NCI-H226 (cell line): Measurements from ENCODE around the gene DOK1.

Experiments used
- DNase-seq: peaks from one replicate; pipeline ENCODE4 v3.0.0-alpha.2; 2015

The DOK1 gene

GRCh38 chr2:74525717-74526648 is 28.5 kb upstream of the DOK1 start, which contains the start of gene DQX1:
DQX1 (minus strand) TSS chr2:74526231; CDS start chr2:74525729, 502 bp downstream.
- no peak for DNase-seq

GRCh38 chr2:74526649-74527230 is 27.8 kb upstream of the DOK1 start:
- DNase-seq, result no peak

- no peak for DNase-seq
Measured at GRCh38 chr2:74527741-74528140, 26.8 kb upstream of the DOK1 start.

- DNase-seq, result no peak
Measured at GRCh38 chr2:74528600-74529356, 25.7 kb upstream of the DOK1 start.

- DNase-seq, result peak; percentile 100
Measured at GRCh38 chr2:74529357-74530238, 24.9 kb upstream of the DOK1 start, which contains the start of the genes AUP1 and HTRA2. AUP1 (minus strand) TSS chr2:74529706; CDS start chr2:74529629, 77 bp downstream. HTRA2 (plus strand) TSS chr2:74529933; CDS start chr2:74530007, 74 bp downstream.

- DNase-seq, result no peak
Measured at GRCh38 chr2:74530239-74531187, 24.0 kb upstream of the DOK1 start.

- no peak for DNase-seq
Measured at GRCh38 chr2:74531666-74532065, 22.9 kb upstream of the DOK1 start.

- no peak for DNase-seq
Measured at GRCh38 chr2:74532222-74532621, 22.3 kb upstream of the DOK1 start.

GRCh38 chr2:74533464-74533863 is 21.1 kb upstream of the DOK1 start:
- no peak for DNase-seq

GRCh38 chr2:74534411-74534810 is 20.1 kb upstream of the DOK1 start:
- no peak for DNase-seq

GRCh38 chr2:74535440-74535965 is 19.0 kb upstream of the DOK1 start:
- no peak for DNase-seq

- DNase-seq, result no peak
Measured at GRCh38 chr2:74536166-74536950, 18.2 kb upstream of the DOK1 start.

- DNase-seq, result no peak
Measured at GRCh38 chr2:74537140-74537539, 17.4 kb upstream of the DOK1 start.

- no peak for DNase-seq
Measured at GRCh38 chr2:74538881-74539339, 15.6 kb upstream of the DOK1 start.

- no peak for DNase-seq
Measured at GRCh38 chr2:74540291-74540690, 14.2 kb upstream of the DOK1 start.

GRCh38 chr2:74542978-74543377 is 11.5 kb upstream of the DOK1 start:
- DNase-seq, result no peak

GRCh38 chr2:74544634-74545033 is 9.9 kb upstream of the DOK1 start:
- DNase-seq, result no peak

GRCh38 chr2:74546004-74546403 is 8.5 kb upstream of the DOK1 start:
- DNase-seq, result no peak

- DNase-seq, result no peak
Measured at GRCh38 chr2:74548285-74548899, 6.1 kb upstream of the DOK1 start.
